Fibroblast of the aortic adventitia (primary cell): ENCODE results near the gene CTBP1. TPM values are rescaled to one million over a fixed set of nuclear protein-coding genes. Genes with fewer than 3 reads are reported as not detected.

Experiments
- DNase-seq: peaks from one replicate; pipeline ENCODE4 v3.0.0-alpha.2; 2010; ENCODE audit warnings: low read depth
- H3K4me3 ChIP-seq: 2 replicates; pipeline ENCODE4 v1.5.1; 2011; ENCODE audit warnings: low read depth, mild to moderate bottlenecking, control low read depth, low read length, moderate library complexity
- CTCF ChIP-seq: IDR thresholded peaks from 2 replicates; pipeline ENCODE4 v1.5.1; 2011; ENCODE audit warnings: mild to moderate bottlenecking, low read length, control low read depth, inconsistent platforms; ENCODE audit not compliant: insufficient read depth
- total RNA-seq: library from RNA; depleted of rRNA; stranded (reverse); fragments of >200 nt; gene quantifications from 2 replicates; pipeline ENCODE4 v1.2.3, GENCODE V29; 2012; ENCODE audit warnings: low replicate concordance

Gene CTBP1
- total RNA-seq, 1 donor, result 141 TPM

- no peak for DNase-seq
- no peak for TF ChIP-seq CTCF
- no peak overlapping the region for H3K4me3 ChIP-seq
These were observed 34.8 kb upstream of the CTBP1 start for GRCh38 chr4:1283711-1284110.

GRCh38 chr4:1279253-1279652, 30.3 kb upstream of the CTBP1 start:
- DNase-seq, result no peak
- TF ChIP-seq CTCF, result no peak
- H3K4me3 ChIP-seq, result no peak overlapping the region

GRCh38 chr4:1277667-1278665, 29.0 kb upstream of the CTBP1 start:
- no peak overlapping the region for H3K4me3 ChIP-seq
- TF ChIP-seq CTCF, result peak; percentile 11
- no peak for DNase-seq

- TF ChIP-seq CTCF, result no peak
- DNase-seq, result no peak
- no peak overlapping the region for H3K4me3 ChIP-seq
These were observed 28.1 kb upstream of the CTBP1 start for GRCh38 chr4:1276984-1277383.

- no peak for DNase-seq
- H3K4me3 ChIP-seq, result no peak overlapping the region
- TF ChIP-seq CTCF, result no peak
These were observed 25.9 kb upstream of the CTBP1 start for GRCh38 chr4:1274871-1275270.

GRCh38 chr4:1271686-1272085, 22.8 kb upstream of the CTBP1 start:
- no peak for DNase-seq
- no peak overlapping the region for H3K4me3 ChIP-seq
- TF ChIP-seq CTCF, result no peak
